GM12892 (cell line): ENCODE results near the gene ISY1.

Source experiments
- POLR2AphosphoS5 ChIP-seq: IDR thresholded peaks from 2 replicates; pipeline ENCODE4 v1.6.1; 2011; ENCODE audit warnings: low read depth, low read length, control low read depth
- TAF1 ChIP-seq: IDR thresholded peaks from 2 replicates; pipeline ENCODE4 v1.6.1; 2011; ENCODE audit warnings: low read depth, mild to moderate bottlenecking, control low read depth, low read length, borderline replicate concordance

GRCh38 chr3:129184396-129184657 is 23.5 kb upstream of the ISY1 start:
- TF ChIP-seq POLR2AphosphoS5 (no peak), TAF1 (no peak)
